NCI-H2171 treated with DMSO at 0.1 percent for 48 hours (cell line): ENCODE results near the gene CACNA1S.
A peak's percentile ranks its signal among the peaks of the same experiment; 100 is the strongest.

Source experiments
- DNase-seq: peaks from one replicate; lab custom pipeline; 2025; lab: John Stamatoyannopoulos, UW

The CACNA1S gene

GRCh38 chr1:201093561-201093960 lies 18.7 kb downstream of the CACNA1S start:
- DNase-seq = no peak

DNA sequence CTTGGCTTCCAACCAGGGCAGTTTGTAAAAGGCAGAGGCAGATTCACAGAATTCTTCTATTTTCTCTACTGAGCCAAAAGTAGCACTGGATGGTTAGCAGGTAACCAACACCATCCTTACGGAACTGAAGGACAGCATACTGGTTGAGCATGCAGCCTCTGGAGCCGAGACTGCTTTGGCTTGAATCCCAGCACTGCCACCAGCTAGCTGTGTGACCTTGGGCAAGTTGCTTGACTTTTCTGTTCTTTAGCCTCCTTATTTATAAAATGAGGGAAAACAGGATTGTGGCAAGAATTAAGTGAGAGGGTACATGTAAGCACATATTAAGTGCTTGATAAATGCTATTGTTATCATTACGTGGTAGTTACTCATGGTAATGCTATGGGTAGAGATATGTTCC lies 19.5 kb downstream of the CACNA1S start:
- DNase-seq = no peak

DNA sequence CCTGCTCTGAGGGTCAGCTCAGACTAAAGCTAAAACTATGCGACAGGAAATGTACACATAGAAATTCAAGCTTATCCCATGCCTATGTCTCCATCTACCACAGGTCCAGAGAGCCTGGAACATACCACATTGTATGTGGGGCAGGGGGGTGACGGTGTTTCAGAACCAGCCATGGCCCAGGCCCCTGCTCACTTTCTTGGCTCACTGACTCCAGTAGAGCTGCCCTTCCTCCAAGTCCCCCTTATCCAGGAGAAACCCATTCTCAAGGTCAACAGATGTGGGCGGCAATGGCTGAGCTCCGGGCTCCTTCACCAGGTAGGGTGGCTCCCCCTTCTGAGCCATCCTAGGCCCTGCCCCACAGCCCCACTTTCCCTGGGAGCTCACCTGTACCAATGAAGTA lies 21.0 kb downstream of the CACNA1S start:
- DNase-seq = no peak

GRCh38 chr1:201090541-201090940 lies 21.7 kb downstream of the CACNA1S start:
- DNase-seq = no peak

DNA sequence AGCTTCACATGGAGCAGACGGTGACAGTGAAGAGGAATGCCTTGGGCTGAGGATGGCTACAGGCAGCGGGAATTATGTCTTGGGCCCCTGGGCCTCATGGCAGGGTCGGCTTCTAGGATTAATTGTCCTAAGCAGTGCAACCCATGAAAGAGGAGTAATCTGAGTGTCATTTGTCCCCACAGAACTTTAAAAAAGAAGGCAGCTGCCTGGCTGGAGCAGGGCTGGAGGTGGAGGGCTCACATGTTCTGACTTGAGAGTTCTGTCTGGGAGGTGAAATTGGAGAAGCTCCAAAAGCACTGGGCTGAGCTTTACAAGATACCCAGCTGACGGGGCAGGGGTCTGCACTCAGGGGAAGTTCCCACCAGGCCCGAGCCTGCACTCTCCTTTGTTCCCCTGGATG lies 22.6 kb downstream of the CACNA1S start:
- DNase-seq = peak; percentile 56

DNA sequence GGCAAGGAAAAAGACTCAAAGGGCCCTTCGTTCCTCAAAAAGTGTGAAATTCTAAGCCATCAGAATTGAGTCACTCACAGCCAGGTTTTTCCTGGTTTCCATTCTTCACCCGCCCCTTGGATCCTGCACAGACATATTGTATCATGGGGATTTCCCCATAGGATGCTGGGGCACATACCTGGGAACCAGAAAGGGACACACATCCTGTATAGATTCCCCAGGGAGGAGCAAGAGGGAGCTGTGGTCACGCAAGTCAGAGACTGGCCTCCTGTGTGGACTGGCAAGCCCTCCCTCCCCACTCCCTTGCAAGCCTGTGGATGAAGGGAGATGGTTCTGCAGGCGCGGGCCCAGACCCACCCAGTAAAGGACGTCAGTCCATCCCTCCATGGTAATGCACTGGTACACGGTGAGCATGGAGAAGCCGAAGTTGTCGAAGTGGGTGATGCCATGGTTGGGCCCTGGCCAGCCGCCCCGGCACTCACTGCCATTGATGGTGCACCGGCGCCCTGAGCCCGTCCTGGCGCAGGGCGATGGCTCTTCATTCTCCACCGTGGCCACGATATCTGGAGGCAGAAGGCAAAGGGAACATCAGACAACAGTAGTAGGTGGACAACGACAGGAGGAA lies 23.2 kb downstream of the CACNA1S start:
- DNase-seq = no peak

DNA sequence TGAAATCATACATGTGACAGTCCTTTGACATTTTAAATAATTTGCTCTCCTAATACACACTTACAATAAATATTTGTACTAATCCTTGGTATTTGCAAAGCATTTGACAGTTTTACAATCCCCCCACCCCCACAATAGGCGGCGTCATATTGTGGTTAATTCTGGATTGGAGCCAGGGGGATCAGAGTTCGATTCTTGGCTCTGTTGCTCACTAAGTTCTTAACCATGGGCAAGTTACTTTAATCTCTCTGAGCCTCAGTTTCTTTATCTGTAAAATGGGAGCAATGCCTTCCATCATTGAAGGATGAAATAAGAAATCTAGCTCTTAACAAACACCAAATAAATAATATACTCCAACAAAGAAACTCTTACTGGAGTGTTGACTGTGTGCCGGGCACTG lies 23.8 kb downstream of the CACNA1S start:
- DNase-seq = no peak

- DNase-seq = peak; percentile 7
Observed at GRCh38 chr1:201085902-201086735, 26.1 kb downstream of the CACNA1S start.

- DNase-seq = no peak
Observed at GRCh38 chr1:201084295-201084694, 27.9 kb downstream of the CACNA1S start.

DNA sequence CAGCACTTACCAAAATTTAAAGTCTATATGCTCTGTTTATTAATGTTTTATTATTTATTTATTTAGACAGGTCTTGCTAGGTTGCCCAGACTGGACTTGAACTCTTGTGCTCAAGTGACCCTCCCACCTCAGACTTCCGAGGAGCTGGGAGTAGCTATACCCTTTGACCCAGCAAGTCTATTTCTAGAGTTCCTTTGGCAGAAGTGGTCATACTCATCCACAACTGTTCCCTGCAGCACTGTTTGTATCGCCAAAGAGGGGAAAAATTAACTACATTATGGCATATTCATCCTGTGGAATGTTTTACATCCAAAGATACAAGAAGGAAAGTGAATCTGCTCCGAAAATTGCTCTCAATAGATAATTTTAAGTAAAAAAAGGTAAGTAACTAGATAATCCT lies 28.5 kb downstream of the CACNA1S start:
- DNase-seq = no peak

DNA sequence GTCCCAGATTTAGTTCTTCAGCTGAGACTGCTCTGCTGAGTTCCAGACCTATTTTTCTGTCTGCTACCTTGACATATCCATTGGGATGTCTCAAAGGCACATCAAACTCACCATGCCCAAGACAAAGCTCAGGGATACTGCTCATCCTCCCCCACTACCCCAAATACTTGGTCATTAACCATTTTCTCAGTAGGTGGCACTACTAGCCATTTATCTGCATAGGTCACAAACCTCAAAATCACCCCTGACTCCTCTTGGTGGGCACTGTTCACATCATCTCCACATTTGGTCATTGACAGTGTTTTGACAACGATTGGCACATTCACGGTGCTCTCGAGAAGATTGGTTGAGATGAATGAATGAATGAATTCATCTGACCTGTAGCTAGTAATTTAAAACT lies 32.1 kb downstream of the CACNA1S start:
- DNase-seq = no peak

DNA sequence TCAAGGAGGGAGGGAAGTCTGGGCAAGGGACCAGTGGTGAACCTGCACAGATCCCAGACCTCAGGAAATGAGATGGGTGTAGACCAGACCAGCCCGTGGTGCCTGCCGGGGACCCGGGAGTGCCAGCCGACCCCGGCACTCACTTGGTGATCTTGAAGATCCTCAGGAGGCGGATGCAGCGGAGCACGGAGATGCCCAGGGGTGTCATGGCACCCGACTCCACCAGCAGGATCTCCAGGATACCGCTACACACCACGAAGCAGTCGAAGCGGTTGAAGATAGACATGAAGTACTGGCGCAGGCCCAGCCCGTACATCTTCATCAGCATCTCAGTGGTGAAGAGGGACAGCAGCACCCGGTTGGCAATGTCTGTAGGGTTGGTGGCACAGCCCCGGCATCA lies 34.5 kb downstream of the CACNA1S start:
- no peak for DNase-seq

DNA sequence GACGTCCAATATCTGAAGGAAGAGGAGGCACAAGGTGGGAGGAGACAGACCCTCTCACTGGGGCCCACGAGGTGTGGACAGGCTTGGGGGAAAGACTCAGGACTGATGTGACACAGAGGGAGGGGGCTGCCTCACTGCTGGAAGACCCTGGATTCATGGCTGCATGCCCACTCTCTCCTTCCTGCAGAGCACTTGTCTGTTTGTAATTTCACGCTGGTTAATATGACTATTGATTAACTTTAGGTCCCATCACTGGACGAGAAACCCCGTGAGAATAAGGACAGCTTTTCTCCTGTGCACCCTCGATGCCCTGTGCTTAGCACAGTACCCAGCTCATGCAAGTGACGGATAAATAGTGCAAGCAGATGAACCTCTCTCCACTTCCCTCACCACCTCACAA lies 35.1 kb downstream of the CACNA1S start:
- no peak for DNase-seq

- DNase-seq = no peak
Observed at GRCh38 chr1:201076092-201076491, 36.1 kb downstream of the CACNA1S start.

DNA sequence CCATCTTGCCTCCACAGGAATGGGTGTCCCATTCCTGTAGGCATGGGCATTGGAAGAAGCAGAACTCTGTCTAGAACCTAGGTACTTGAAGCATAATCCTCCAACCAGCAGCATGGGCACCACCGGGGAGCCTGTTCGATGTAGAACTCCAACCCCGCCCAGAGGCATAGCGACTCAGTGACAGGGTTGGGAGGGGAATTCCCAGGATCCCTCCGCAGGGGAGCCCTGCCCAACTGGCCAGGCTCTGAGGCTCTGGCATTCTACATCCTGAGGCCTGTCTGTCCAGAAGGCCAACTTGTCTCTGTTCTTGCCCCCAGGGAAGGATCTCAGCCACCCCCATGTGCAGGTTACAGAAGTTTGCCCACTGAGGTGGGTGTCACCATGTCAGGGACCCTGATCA lies 38.2 kb downstream of the CACNA1S start:
- no peak for DNase-seq

DNA sequence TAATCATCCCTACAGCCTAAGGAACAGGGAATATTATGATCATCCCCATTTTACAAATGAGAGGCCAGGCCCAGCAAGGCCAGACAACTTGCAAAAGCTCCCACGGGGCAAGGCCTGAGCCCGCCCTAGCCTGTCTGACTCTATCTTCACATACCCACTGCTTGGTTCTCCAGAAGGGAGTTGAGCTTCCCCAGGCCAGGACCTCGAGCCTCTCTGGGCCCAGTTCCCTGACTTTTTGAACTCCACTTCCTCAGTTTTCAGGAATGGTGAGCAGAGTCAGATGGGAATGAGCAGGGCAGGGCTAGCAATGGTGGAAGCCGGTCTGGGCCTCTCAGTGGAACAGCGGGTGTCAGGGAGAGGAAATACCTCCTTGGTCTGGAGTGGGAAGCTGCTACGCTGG lies 39.3 kb downstream of the CACNA1S start:
- DNase-seq = no peak

DNA sequence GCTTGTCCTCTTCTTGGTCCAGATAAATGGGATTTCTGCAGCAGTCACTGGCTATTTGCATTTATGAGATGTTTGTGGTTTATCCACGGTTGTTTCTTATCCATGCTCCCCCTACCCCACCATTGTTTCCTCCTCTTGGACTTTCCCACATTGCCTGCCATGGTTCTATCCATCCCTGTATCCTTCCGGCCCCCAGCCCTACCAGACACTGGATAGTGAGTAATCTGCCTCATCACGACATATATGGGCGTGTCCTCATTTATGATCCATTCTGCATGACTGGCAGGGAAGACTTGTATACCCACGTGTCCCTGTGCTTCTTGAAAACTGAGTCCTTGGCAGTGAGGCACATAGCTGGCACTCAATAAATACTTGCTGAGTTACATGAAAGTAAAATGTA lies 40.1 kb downstream of the CACNA1S start:
- no peak for DNase-seq

DNA sequence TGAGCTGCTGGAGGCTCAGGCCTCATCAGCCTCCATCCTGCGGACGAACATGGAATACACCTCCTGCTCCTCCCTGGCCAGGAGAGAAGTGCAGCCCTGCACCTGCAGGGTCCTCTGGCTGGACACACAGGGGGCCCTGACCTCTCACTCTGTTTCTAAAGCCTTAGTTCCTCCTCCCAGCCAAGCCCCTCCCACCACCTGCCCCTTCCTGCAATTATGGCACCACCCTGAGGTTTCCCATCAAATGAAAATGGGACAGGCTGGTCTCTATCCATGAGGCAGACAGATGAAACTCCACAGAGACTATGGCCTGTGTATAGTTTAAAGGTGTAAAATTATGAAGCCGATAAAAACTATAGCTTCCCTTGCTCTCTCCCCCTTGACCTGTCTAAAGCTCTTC lies 42.6 kb downstream of the CACNA1S start:
- DNase-seq = no peak

DNA sequence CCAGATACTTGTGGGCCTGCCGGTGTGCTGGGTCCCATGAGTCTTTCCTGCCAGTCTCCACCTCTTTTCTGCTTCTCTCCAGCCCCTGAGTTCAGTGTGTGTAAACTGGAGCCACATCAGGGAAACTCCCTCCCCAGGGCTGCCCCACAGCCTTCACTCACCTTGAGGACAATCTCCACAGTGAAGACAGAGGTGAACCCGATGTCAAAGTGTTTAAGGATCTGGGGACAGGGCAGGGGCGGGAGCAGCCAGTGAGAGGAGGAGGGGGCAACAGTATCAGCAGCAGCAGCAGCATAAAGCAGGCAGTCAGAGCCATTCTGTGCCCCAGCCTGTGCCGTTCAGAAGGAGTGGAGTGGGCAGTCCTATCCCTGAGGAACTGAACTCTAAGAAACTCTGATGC lies 43.2 kb downstream of the CACNA1S start:
- DNase-seq = no peak

DNA sequence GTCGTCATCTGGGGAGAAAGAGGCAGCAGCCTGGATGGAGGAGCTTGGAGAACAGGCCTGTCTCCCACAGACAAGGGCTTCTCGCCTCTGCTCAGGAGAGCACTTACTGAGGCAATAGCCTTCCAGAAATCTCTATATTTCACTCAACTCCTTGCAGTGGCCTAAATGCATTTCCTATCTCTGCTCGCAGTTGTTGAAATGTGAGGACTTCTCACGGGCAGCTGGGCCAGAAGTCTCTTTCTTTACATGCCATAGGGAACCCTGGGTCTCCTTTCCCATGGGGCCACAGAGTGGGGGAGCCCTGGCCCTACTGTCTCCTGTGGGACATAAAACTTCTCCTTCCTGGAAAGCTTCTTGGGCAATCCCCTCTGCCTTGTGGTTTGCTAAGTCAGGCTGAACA lies 45.2 kb downstream of the CACNA1S start:
- DNase-seq = no peak

- no peak for DNase-seq
Observed at GRCh38 chr1:201065686-201066085, 46.5 kb downstream of the CACNA1S start.

DNA sequence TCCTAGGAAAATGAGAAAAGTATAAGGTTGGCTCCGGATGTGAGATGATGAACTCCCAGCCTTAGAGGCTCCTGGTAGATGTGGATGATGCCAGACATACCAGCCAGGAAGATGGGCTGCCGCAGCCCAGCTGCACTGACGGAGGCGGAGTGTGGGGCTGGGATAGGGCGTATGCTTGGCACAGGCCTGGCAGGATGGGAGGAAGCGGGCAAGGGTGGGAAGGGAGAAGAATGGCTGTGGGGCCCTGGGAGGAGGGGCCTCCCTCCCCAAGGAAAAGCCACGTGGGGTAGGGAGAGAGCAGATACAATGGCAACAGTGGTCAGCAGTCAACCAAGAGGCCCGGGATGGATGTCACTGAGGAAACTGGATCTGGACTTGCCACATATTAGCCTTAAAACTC lies 47.4 kb downstream of the CACNA1S start:
- no peak for DNase-seq

- no peak for DNase-seq
Observed at GRCh38 chr1:201063145-201063544, 49.1 kb downstream of the CACNA1S start.
